Measurements from ENCODE around the gene DNM1. TPM values are rescaled to one million over a fixed set of nuclear protein-coding genes. Genes with fewer than 3 reads are reported as not detected.

The DNM1 gene
- total and polyA plus RNA-seq, 10 of the 15 experiments (the other 5 are each of a cell fraction or from before 2014, with no cell fraction given), result 0.06 to 0.67 (median 0.19) TPM; not detected in 3

DNA sequence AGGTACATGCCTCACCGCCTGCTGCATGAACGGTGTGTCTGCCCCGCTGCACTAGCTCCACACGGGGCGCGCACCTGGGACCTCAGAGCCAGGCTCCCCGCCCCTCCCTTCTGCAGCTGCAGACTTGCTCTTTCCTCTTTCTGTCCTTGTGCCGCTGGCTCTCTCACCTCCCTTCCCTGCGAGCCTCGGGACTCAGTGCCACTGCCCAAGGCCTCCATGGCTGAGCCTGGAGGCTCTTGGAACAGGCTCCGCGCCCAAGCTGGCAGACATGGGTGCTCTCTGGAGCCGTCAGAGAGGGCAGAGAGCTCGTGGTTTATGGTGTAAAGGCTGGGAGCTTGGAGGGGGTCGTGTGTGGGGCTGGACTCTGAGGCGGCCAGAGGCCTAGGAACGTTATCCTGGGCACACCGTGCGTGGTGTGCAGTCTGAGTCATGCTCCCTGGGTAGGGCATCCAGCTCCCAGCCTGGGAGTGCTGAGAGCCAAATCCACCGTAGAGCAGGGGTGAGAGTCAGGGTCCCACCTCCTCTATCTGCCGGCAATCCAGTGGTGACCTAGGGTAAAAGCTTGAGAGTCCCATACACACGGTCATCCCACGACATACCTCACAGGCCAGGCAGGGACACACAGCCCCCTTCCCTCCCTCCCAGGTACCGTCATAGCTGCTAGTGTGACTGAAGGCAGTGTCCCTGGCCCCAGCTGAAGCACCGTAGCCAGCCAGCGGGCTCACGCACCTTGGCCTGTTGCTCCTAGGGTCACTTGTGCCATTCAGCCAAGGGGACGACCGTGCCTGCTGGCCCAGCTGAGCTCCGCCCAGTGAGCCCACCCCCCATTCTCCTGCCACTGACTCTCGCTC is 50.2 kb downstream of the DNM1 start:
- no peak for ATAC-seq
- Histone ChIP-seq H4K20me1 (ENCODE audit: control insufficient read depth, insufficient read depth) (no peaks in the 10 kb centered on the region), H3K79me2 (ENCODE audit: control insufficient read depth, insufficient read depth, low read length) (no peaks in the 10 kb centered on the region), H3K4me3 (no peak overlapping the region), H2AFZ (ENCODE audit: control insufficient read depth, low read depth, low read length) (no peak overlapping the region), H3K36me3 (ENCODE audit: control insufficient read depth in 2 of 2, insufficient read depth in 2 of 2, low read length in 1 of 2) (peaks cover 3 to 8% of the 10 kb centered on the region in 2 experiments; a peak in 3 of 4 replicates), H3K27ac (ENCODE audit: control insufficient read depth, insufficient read depth) (no peak overlapping the region), H3K4me2 (ENCODE audit: control insufficient read depth, insufficient read depth) (no peak overlapping the region), H3K9ac (ENCODE audit: control insufficient read depth, insufficient read depth, low read length) (no peak overlapping the region), H3K27me3 (replicated peaks in 1 of 2; ENCODE audit: control insufficient read depth in 2 of 2, insufficient read depth in 2 of 2, low read length in 1 of 2) (peaks cover 0 to 3% of the 10 kb centered on the region in 2 experiments; a peak in 2 of 4 replicates), H3K4me1 (ENCODE audit: control insufficient read depth, insufficient read depth, low read length) (no peaks in the 10 kb centered on the region), H3K9me3 (replicated peaks; ENCODE audit: control insufficient read depth, insufficient read depth, low read length) (no peaks in the 10 kb centered on the region)
- TF ChIP-seq KAT2A (conservative IDR thresholded peaks at IDR 0.05; ENCODE audit: control insufficient read depth, low read depth, low read length) (no peak), KLF5 (IDR thresholded peaks at IDR 0.05; ENCODE audit: partially characterized antibody) (no peak), ZNF24 (IDR thresholded peaks at IDR 0.05) (no peak), TBL1XR1 (IDR thresholded peaks at IDR 0.05; ENCODE audit: low read depth, low read length) (no peak), USF1 (IDR thresholded peaks at IDR 0.05; ENCODE audit: borderline replicate concordance, extremely low read length, insufficient read depth, low read depth, low read length) (no peak), GABPA (IDR thresholded peaks at IDR 0.05; ENCODE audit: low read depth) (no peak), ZNF207 (IDR thresholded peaks at IDR 0.05; ENCODE audit: borderline replicate concordance) (no peak), YBX1 (IDR thresholded peaks at IDR 0.05) (no peak), USF2 (IDR thresholded peaks at IDR 0.05; ENCODE audit: borderline replicate concordance, low read depth, low read length) (no peak), TCF7 (IDR thresholded peaks at IDR 0.05; ENCODE audit: borderline replicate concordance) (no peak), NFIC (IDR thresholded peaks at IDR 0.05; ENCODE audit: low read depth, low read length) (no peak)
- TF ChIP-seq, protein P1, sequence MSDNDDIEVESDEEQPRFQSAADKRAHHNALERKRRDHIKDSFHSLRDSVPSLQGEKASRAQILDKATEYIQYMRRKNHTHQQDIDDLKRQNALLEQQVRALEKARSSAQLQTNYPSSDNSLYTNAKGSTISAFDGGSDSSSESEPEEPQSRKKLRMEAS (IDR thresholded peaks at IDR 0.05; ENCODE audit: low read depth, low read length), result no peak
- ChIA-PET CTCF (interaction anchor here (1.2 to 1.9 kb wide), 3 partner anchors 9 to 88 kb away, joined by 5 to 11 read pairs (median 6); no protein-coding TSS in a partner anchor), RAD21 (ENCODE audit: unreplicated experiment) (no interaction called here), POLR2A (interaction anchor here (0.9 kb wide), 1 partner anchor 23 kb away, joined by 3 read pairs; the partner anchor contains the start of genes GOLGA2 and SWI5), SMC1A (ENCODE audit: uncharacterized antibody, unreplicated experiment) (no interaction called here)
- no TSS peak for BruUV-seq (replicated peaks)
- in situ Hi-C loops (cut with MboI) (no loop called here), intact Hi-C loops (cut with micrococcal nuclease; ENCODE audit: unreplicated experiment) (no loop called here)
- no peak for FAIRE-seq
- 44% methylated on average over 30 of the region's 31 CpGs for WGBS (ENCODE audit: insufficient coverage, insufficient replicate concordance, low lambda C conversion rate, missing lambda C conversion rate)
- no peak for DNase-seq (ENCODE audit: low read depth, low spot score)
